OCI-LY7 (cell line): Measurements from ENCODE around the gene AARS1.
"Not testable (repeated sequence)": the region's sequence is repeated elsewhere in the genome, so short reads cannot be mapped to it uniquely, and the experiment has no call there.

ENCODE experiments used
- EZH2phosphoT487 ChIP-seq: fragments of 200-600 bp; sonication (generic); IDR thresholded peaks from 2 replicates; pipeline ENCODE4 v1.6.1; 2018; ENCODE audit warnings: low read depth, borderline replicate concordance, mild to moderate bottlenecking, mixed run types, antibody characterized with exemption, low read length, moderate library complexity, mixed read lengths
- TF ChIP-seq, protein P1 (sequence below): fragments of 200-600 bp; sonication (generic); conservative IDR thresholded peaks from 2 replicates; pipeline ENCODE4 v1.5.1; 2014; ENCODE audit warnings: mild to moderate bottlenecking, antibody characterized with exemption, low read length, moderate library complexity, mixed read lengths

DNA sequence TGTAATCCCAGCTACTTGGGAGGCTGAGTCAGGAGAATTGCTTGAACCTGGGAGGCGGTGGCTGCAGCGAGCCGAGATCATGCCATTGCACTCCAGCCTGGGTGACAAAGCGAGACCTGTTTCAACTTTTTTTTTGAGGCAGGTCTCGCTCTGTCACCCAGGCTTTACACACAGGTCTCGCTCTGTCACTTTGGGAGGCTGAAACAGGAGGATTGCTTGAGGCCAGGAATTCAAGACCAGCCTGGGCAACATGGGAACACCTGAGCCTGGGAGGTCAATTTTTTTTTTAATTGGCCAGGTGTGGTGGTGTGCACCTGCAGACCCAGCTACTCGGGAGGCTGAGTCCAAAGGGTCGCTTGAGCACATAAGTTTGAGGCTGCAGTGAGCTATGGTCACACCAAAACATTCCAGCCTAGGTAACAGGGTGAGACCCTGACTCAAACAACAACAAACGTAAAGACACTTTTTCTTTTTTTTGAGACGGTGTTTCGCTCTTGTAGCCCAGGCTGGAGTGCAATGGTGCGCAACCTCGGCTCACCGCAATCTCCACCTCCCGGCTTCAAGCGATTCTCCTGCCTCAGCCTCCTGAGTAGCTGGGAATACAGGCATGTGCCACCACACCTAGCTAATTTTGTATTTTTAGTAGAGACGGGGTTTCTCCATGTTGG, 1.9 kb downstream of the AARS1 start:
- not testable (repeated sequence) for TF ChIP-seq EZH2phosphoT487
- TF ChIP-seq, protein P1, sequence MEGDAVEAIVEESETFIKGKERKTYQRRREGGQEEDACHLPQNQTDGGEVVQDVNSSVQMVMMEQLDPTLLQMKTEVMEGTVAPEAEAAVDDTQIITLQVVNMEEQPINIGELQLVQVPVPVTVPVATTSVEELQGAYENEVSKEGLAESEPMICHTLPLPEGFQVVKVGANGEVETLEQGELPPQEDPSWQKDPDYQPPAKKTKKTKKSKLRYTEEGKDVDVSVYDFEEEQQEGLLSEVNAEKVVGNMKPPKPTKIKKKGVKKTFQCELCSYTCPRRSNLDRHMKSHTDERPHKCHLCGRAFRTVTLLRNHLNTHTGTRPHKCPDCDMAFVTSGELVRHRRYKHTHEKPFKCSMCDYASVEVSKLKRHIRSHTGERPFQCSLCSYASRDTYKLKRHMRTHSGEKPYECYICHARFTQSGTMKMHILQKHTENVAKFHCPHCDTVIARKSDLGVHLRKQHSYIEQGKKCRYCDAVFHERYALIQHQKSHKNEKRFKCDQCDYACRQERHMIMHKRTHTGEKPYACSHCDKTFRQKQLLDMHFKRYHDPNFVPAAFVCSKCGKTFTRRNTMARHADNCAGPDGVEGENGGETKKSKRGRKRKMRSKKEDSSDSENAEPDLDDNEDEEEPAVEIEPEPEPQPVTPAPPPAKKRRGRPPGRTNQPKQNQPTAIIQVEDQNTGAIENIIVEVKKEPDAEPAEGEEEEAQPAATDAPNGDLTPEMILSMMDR = not testable (repeated sequence)
